H1 (cell line): Measurements from ENCODE around the gene KATNBL1. TPM values are rescaled to one million over a fixed set of nuclear protein-coding genes. Genes with fewer than 3 reads are reported as not detected.

Experiments
- CTCF ChIA-PET: fragments of 300-600 bp; sonication (Branson Sonifier 250); formaldehyde crosslinking; loops from one replicate; lab custom pipeline; 2021; ENCODE audit not compliant: partially characterized antibody; lab: Charles Lee
- POLR2A ChIA-PET: fragments of 300-600 bp; sonication (Branson Sonifier 250); formaldehyde crosslinking; loops from one replicate; lab custom pipeline; 2021; ENCODE audit warnings: inconsistent platforms; ENCODE audit not compliant: partially characterized antibody; lab: Charles Lee
- DNase-seq, 2 experiments: peaks; one replicate each; pipeline versions ENCODE4 v3.0.0 to v3.0.0-alpha.2; 2010 to 2022; ENCODE audit warnings: low spot score in 2 of 2, low read depth in 1 of 2, mixed read lengths in 1 of 2
- FAIRE-seq: peaks from 2 replicates; lab custom pipeline; 2011; peaks lifted over from hg19 to GRCh38; lab: Jason Lieb, UNC
- H2AFZ ChIP-seq: 2 replicates; pipeline ENCODE4 v1.8.1; 2012; ENCODE audit warnings: low read length, inconsistent platforms
- H2AK5ac ChIP-seq: 2 replicates; pipeline ENCODE4 v1.6.1; 2013; ENCODE audit warnings: low read depth, low read length
- H2BK120ac ChIP-seq: replicated peaks from 2 replicates; pipeline ENCODE3; 2013; ENCODE audit warnings: low read depth, low read length, inconsistent platforms
- H2BK12ac ChIP-seq: 2 replicates; pipeline ENCODE4 v1.6.1; 2013; ENCODE audit warnings: low read depth, low read length
- H2BK15ac ChIP-seq: 2 replicates; pipeline ENCODE4 v1.6.1; 2013; ENCODE audit warnings: low read length
- H2BK20ac ChIP-seq: 2 replicates; pipeline ENCODE4 v1.6.1; 2013; ENCODE audit warnings: low read length
- H2BK5ac ChIP-seq: 2 replicates; pipeline ENCODE4 v1.6.1; 2013; ENCODE audit warnings: low read depth, low read length
- H3K14ac ChIP-seq: 2 replicates; pipeline ENCODE4 v1.6.1; 2013; ENCODE audit warnings: inconsistent platforms; ENCODE audit not compliant: insufficient read length
- H3K18ac ChIP-seq: 2 replicates; pipeline ENCODE4 v1.6.1; 2013; ENCODE audit warnings: low read length; ENCODE audit errors: extremely low read depth
- H3K23ac ChIP-seq: 2 replicates; pipeline ENCODE4 v1.6.1; 2013; ENCODE audit warnings: inconsistent platforms; ENCODE audit not compliant: insufficient read length
- H3K23me2 ChIP-seq: 2 replicates; pipeline ENCODE4 v1.6.1; 2013; ENCODE audit warnings: low read depth, low read length
- H3K27ac ChIP-seq: 2 replicates; pipeline ENCODE4 v1.6.1; 2011; ENCODE audit warnings: low read depth, low read length, inconsistent platforms
- H3K27me3 ChIP-seq, 4 experiments: replicated peaks in 1 of 4; 1 replicate in 1 of 4; 2 replicates in 3 of 4; pipeline versions ENCODE4 v1.6.1 to v1.8.1; 2011 to 2013; ENCODE audit warnings: low read length in 3 of 4, mild to moderate bottlenecking in 3 of 4, inconsistent platforms in 2 of 4, mixed read lengths in 2 of 4, moderate library complexity in 1 of 4; ENCODE audit not compliant: control insufficient read depth in 3 of 4, insufficient read depth in 3 of 4; ENCODE audit errors: extremely low read depth in 1 of 4
- H3K36me3 ChIP-seq, 4 experiments: 2 replicates each; pipeline versions ENCODE4 v1.6.1 to v1.8.1; 2011 to 2013; ENCODE audit warnings: mild to moderate bottlenecking in 4 of 4, low read length in 3 of 4, moderate library complexity in 2 of 4, control low read depth in 1 of 4, inconsistent platforms in 1 of 4; ENCODE audit not compliant: insufficient read depth in 4 of 4, control insufficient read depth in 2 of 4
- H3K4ac ChIP-seq: replicated peaks from 2 replicates; pipeline ENCODE3; 2013; ENCODE audit warnings: low read length, low read depth, mixed read lengths, inconsistent platforms; ENCODE audit not compliant: insufficient read length
- H3K4me1 ChIP-seq, 4 experiments: replicated peaks in 1 of 4; 1 replicate in 1 of 4; 2 replicates in 3 of 4; pipeline versions ENCODE4 v1.6.1 to v1.8.1; 2011 to 2013; ENCODE audit warnings: low read length in 3 of 4, inconsistent platforms in 2 of 4, mixed read lengths in 1 of 4; ENCODE audit not compliant: insufficient read depth in 4 of 4, control insufficient read depth in 3 of 4
- H3K4me2 ChIP-seq, 2 experiments: 2 replicates each; pipeline versions ENCODE4 v1.6.1 to v1.8.1; 2011 to 2013; ENCODE audit warnings: low read depth in 2 of 2, low read length in 2 of 2, control low read depth in 1 of 2, inconsistent platforms in 1 of 2, mild to moderate bottlenecking in 1 of 2; ENCODE audit not compliant: insufficient read depth in 1 of 2
- H3K4me3 ChIP-seq, 4 experiments: fragments of 200-600, 300-600 bp in 1 of 4; sonication (generic), shearing (Covaris generic), sonication (Bioruptor Twin) in 1 of 4; 2 replicates each; pipeline versions ENCODE4 v1.5.1 to v1.8.1; 2011 to 2016; ENCODE audit warnings: low read length in 4 of 4, low read depth in 3 of 4, control low read depth in 2 of 4, inconsistent platforms in 2 of 4, mild to moderate bottlenecking in 2 of 4, mixed read lengths in 1 of 4, moderate library complexity in 1 of 4; ENCODE audit not compliant: insufficient read depth in 2 of 4; ENCODE audit errors: extremely low read depth in 1 of 4
- H3K56ac ChIP-seq: replicated peaks from 2 replicates; pipeline ENCODE3; 2013; ENCODE audit warnings: low read depth, mild to moderate bottlenecking, mixed read lengths, low read length, inconsistent platforms; ENCODE audit not compliant: insufficient read length
- H3K79me1 ChIP-seq: 2 replicates; pipeline ENCODE4 v1.6.1; 2013; ENCODE audit warnings: low read depth, low read length, control low read depth
- H3K79me2 ChIP-seq, 2 experiments: 2 replicates each; pipeline versions ENCODE4 v1.6.1 to v1.8.1; 2012 to 2013; ENCODE audit warnings: low read length in 2 of 2, mild to moderate bottlenecking in 2 of 2, inconsistent platforms in 1 of 2; ENCODE audit not compliant: insufficient read depth in 2 of 2, control insufficient read depth in 1 of 2
- H3K9ac ChIP-seq, 4 experiments: replicated peaks in 1 of 4; 1 replicate in 1 of 4; 2 replicates in 3 of 4; pipeline versions ENCODE4 v1.6.1 to v1.8.1; 2011 to 2013; ENCODE audit warnings: low read depth in 3 of 4, low read length in 3 of 4, control low read depth in 2 of 4, mild to moderate bottlenecking in 2 of 4, moderate library complexity in 2 of 4, inconsistent platforms in 1 of 4; ENCODE audit errors: extremely low read depth in 1 of 4
- H3K9me3 ChIP-seq, 2 experiments: 2 replicates each; pipeline versions ENCODE4 v1.6.1 to v1.8.1; 2012 to 2013; ENCODE audit warnings: mild to moderate bottlenecking in 2 of 2, moderate library complexity in 2 of 2, control low read depth in 1 of 2, inconsistent platforms in 1 of 2, low read depth in 1 of 2, low read length in 1 of 2, mixed read lengths in 1 of 2; ENCODE audit not compliant: insufficient read depth in 2 of 2
- H4K20me1 ChIP-seq, 2 experiments: replicated peaks in 1 of 2; 2 replicates each; pipeline versions ENCODE3 to v1.8.1; 2011 to 2013; ENCODE audit warnings: inconsistent platforms in 2 of 2, low read length in 2 of 2, mild to moderate bottlenecking in 1 of 2; ENCODE audit not compliant: insufficient read depth in 2 of 2, control insufficient read depth in 1 of 2
- H4K5ac ChIP-seq: 2 replicates; pipeline ENCODE4 v1.6.1; 2013; ENCODE audit warnings: low read length, low read depth, mixed read lengths, inconsistent platforms; ENCODE audit not compliant: insufficient read length
- H4K8ac ChIP-seq: 2 replicates; pipeline ENCODE4 v1.8.0; 2013; ENCODE audit warnings: mild to moderate bottlenecking, moderate library complexity, low read length, inconsistent platforms; ENCODE audit not compliant: insufficient read depth; ENCODE audit errors: extremely low read depth
- H4K91ac ChIP-seq: replicated peaks from 2 replicates; pipeline ENCODE3; 2013; ENCODE audit warnings: low read length, mixed read lengths, inconsistent platforms; ENCODE audit not compliant: insufficient read length
- ASH2L ChIP-seq: fragments of 200-600, 300-600 bp; sonication (generic); IDR thresholded peaks from one replicate; pipeline ENCODE4 v1.7.1; 2017; ENCODE audit warnings: low read length
- ATF3 ChIP-seq: IDR thresholded peaks from 2 replicates; pipeline ENCODE4 v1.6.1; 2011; ENCODE audit warnings: low read depth, mild to moderate bottlenecking, low read length; ENCODE audit not compliant: insufficient read depth
- CEBPB ChIP-seq: IDR thresholded peaks from 2 replicates; pipeline ENCODE4 v1.6.1; 2012; ENCODE audit warnings: low read depth, low read length
- CTBP2 ChIP-seq: IDR thresholded peaks from 2 replicates; pipeline ENCODE4 v1.7.0; 2011; ENCODE audit warnings: borderline replicate concordance, mild to moderate bottlenecking, moderate library complexity, mixed read lengths, low read length; ENCODE audit not compliant: insufficient read depth, insufficient read length
- FOSL1 ChIP-seq: IDR thresholded peaks from 2 replicates; pipeline ENCODE4 v1.6.1; 2011; ENCODE audit warnings: mild to moderate bottlenecking, low read depth, low read length, moderate library complexity; ENCODE audit not compliant: insufficient read depth
- HDAC6 ChIP-seq: IDR thresholded peaks from one replicate; pipeline ENCODE4 v1.7.1; 2012; ENCODE audit warnings: low read depth, mild to moderate bottlenecking, inconsistent platforms, low read length, moderate library complexity
- JUND ChIP-seq: IDR thresholded peaks from 2 replicates; pipeline ENCODE4 v1.6.1; 2011; ENCODE audit warnings: mild to moderate bottlenecking, improper control_type of control experiment, low read length
- MAFK ChIP-seq: IDR thresholded peaks from 2 replicates; pipeline ENCODE4 v1.6.1; 2012; ENCODE audit warnings: low read depth, mild to moderate bottlenecking, improper control_type of control experiment, low read length
- MAX ChIP-seq: IDR thresholded peaks from 2 replicates; pipeline ENCODE4 v1.6.1; 2012; ENCODE audit warnings: inconsistent platforms
- RXRA ChIP-seq: IDR thresholded peaks from 2 replicates; pipeline ENCODE4 v1.6.1; 2011; ENCODE audit warnings: low read depth, mild to moderate bottlenecking, low read length, moderate library complexity; ENCODE audit not compliant: insufficient read depth
- TEAD4 ChIP-seq: IDR thresholded peaks from 2 replicates; pipeline ENCODE4 v1.6.1; 2012; ENCODE audit warnings: low read depth, low read length, inconsistent platforms, mixed read lengths
- YY1 ChIP-seq: IDR thresholded peaks from 2 replicates; pipeline ENCODE4 v1.6.1; 2011; ENCODE audit warnings: low read depth, mild to moderate bottlenecking, low read length
- WGBS, 2 experiments: shearing (Covaris generic) in 1 of 2; methylation state at CpG; one replicate each; pipeline versions ENCODE4 v1.1.6 to v1.1.7; 2013 to 2015; ENCODE audit warnings: low lambda C conversion rate in 2 of 2, mixed read lengths in 2 of 2, inconsistent platforms in 1 of 2, low coverage in 1 of 2, missing lambda C conversion rate in 1 of 2; ENCODE audit not compliant: insufficient replicate concordance in 2 of 2, insufficient coverage in 1 of 2, insufficient read length in 1 of 2; ENCODE audit errors: extremely low coverage in 1 of 2, missing lambda C conversion rate in 1 of 2; 5-methylcytosine and 5-hydroxymethylcytosine counted together
- polyA plus RNA-seq, 7 experiments: library from polyadenylated mRNA; depleted of rRNA in 3 of 7; stranded (reverse) in 5 of 7; unstranded in 2 of 7; fragments of >200 nt in 5 of 7; fragments of 200-250 nt in 2 of 7; gene quantifications; 1 replicate in 5 of 7; 2 replicates in 1 of 7; 4 replicates in 1 of 7; pipeline versions ENCODE4 v1.2.1 to v1.2.3, GENCODE V29; 2011 to 2013; ENCODE audit warnings: missing spikeins in 2 of 7, mixed read lengths in 2 of 7
- total RNA-seq: library from RNA; stranded (reverse); fragmentation: NEBNext Ultra II Directional; extraction: Animal tissue kit (Norgen Biotek cat#: 25700); gene quantifications from 2 replicates; pipeline ENCODE4 v1.2.1, GENCODE V29; 2021

KATNBL1 gene
- total and polyA plus RNA-seq, 2 of the 8 experiments (the other 6 are each of a cell fraction or from before 2014, with no cell fraction given), result 14.2 to 51.4 TPM

GRCh38 chr15:34147371-34148140, 62.3 kb downstream of the KATNBL1 start:
- 76 to 100% methylated on average over 1 to 6 of the region's 6 CpGs for WGBS, 2 experiments
- TF ChIP-seq MAFK (no peak), CTBP2 (no peak), MAX (no peak), FOSL1 (no peak), TEAD4 (no peak), RXRA (no peak), YY1 (no peak), JUND (no peak), ASH2L (no peak), HDAC6 (no peak), ATF3 (no peak), CEBPB (no peak)

More at GRCh38 chr15:34147371-34148140, 62.3 kb downstream of the KATNBL1 start:
- Histone ChIP-seq H3K9ac (no peak overlapping the region), H4K20me1 (no peaks in the 10 kb centered on the region), H3K4ac (no peak overlapping the region), H3K18ac (no peak overlapping the region), H2BK20ac (no peak overlapping the region), H2BK120ac (no peak overlapping the region), H3K36me3 (peaks cover 0 to 49% (median 11%) of the 10 kb centered on the region in 4 experiments; a peak in 6 of 8 replicates), H2BK5ac (no peak overlapping the region), H4K5ac (no peak overlapping the region), H3K23ac (no peak overlapping the region), H2BK15ac (no peak overlapping the region), H3K27me3 (no peaks in the 10 kb centered on the region), H3K4me1 (no peaks in the 10 kb centered on the region), H3K79me1 (no peaks in the 10 kb centered on the region), H3K4me3 (no peak overlapping the region), H4K91ac (no peak overlapping the region), H3K27ac (no peak overlapping the region), H3K14ac (no peak overlapping the region), H2AK5ac (no peak overlapping the region), H3K9me3 (no peaks in the 10 kb centered on the region), H3K4me2 (no peak overlapping the region), H2AFZ (no peak overlapping the region), H2BK12ac (no peak overlapping the region), H4K8ac (no peak overlapping the region), H3K23me2 (no peaks in the 10 kb centered on the region), H3K79me2 (no peaks in the 10 kb centered on the region), H3K56ac (no peak overlapping the region)
- POLR2A ChIA-PET, result interaction anchor here (1.0 kb wide), 1 partner anchor 30 kb away, joined by 3 read pairs; no protein-coding TSS in a partner anchor
- CTCF ChIA-PET, result interaction anchor here (1.3 to 3.1 kb wide), 3 partner anchors 13 to 36 kb away, joined by 3 to 15 read pairs (median 3); no protein-coding TSS in a partner anchor
- DNase-seq, result no peak
- FAIRE-seq, result no peak
